ENCODE data around the gene TIMP1. TPM values are rescaled to one million over a fixed set of nuclear protein-coding genes. Genes with fewer than 3 reads are reported as not detected.

TIMP1 gene
- total RNA-seq, 2 experiments from 2014 or later, result not detected

GRCh38 chrX:47619486-47620302, 37.5 kb downstream of the TIMP1 start, which contains the start of gene SYN1:
SYN1 (minus strand) TSS chrX:47619857; CDS start chrX:47619728, 129 bp downstream.
- no peak within 1 kb of the TSS for H2AFZ ChIP-seq (ENCODE audit: low read length)
- intact Hi-C loops (cut with micrococcal nuclease; ENCODE audit: unreplicated experiment), result no loop called here

GRCh38 chrX:47620303-47620685, 38.1 kb downstream of the TIMP1 start:
- ChIA-PET POLR2A (no interaction called here), CTCF (ENCODE audit: unreplicated experiment) (no interaction called here)
- Histone ChIP-seq H2AFZ (ENCODE audit: low read length) (no peak overlapping the region), H3K4me1 (ENCODE audit: insufficient read depth, low read length, poor library complexity, severe bottlenecking) (no peaks in the 10 kb centered on the region), H3K79me2 (ENCODE audit: insufficient read depth, low read depth, low read length) (no peaks in the 10 kb centered on the region), H3K4me2 (ENCODE audit: low read length) (no peak overlapping the region), H3K36me3 (ENCODE audit: insufficient read depth, low read length) (no peaks in the 10 kb centered on the region), H3K4me3 (ENCODE audit: low read depth, low read length, poor library complexity, severe bottlenecking) (no peak overlapping the region), H3K9me3 (ENCODE audit: low read length) (no peaks in the 10 kb centered on the region), H4K20me1 (ENCODE audit: insufficient read depth, low read length) (no peaks in the 10 kb centered on the region), H3K27ac (ENCODE audit: low read depth, low read length, poor library complexity, severe bottlenecking) (no peak overlapping the region), H3K9me2 (ENCODE audit: insufficient read depth, low read length) (no peaks in the 10 kb centered on the region)
- no peak for TF ChIP-seq CTCF (conservative IDR thresholded peaks at IDR 0.05; ENCODE audit: low read length)
- TF ChIP-seq EZH2phosphoT487 (IDR thresholded peaks at IDR 0.05; ENCODE audit: borderline replicate concordance, low read depth, low read length), result no peak
- BruUV-seq (replicated peaks), result no TSS peak
- intact Hi-C loops (cut with micrococcal nuclease; ENCODE audit: unreplicated experiment), result no loop called here
- no peak for DNase-seq (ENCODE audit: low spot score)

More at GRCh38 chrX:47619486-47620302, 37.5 kb downstream of the TIMP1 start, which contains the start of gene SYN1:
- H4K20me1 ChIP-seq (ENCODE audit: insufficient read depth, low read length), result no peaks in the 10 kb centered on the region
- CTCF ChIA-PET (ENCODE audit: unreplicated experiment), result no interaction called here
- no peak within 1 kb of the TSS for H3K4me2 ChIP-seq (ENCODE audit: low read length)
- no peak for DNase-seq (ENCODE audit: low spot score)
- no peaks in the 10 kb centered on the region for H3K4me1 ChIP-seq (ENCODE audit: insufficient read depth, low read length, poor library complexity, severe bottlenecking)
- no peak for TF ChIP-seq EZH2phosphoT487 (IDR thresholded peaks at IDR 0.05; ENCODE audit: borderline replicate concordance, low read depth, low read length)
- no peak for TF ChIP-seq CTCF (conservative IDR thresholded peaks at IDR 0.05; ENCODE audit: low read length)
- H3K4me3 ChIP-seq (ENCODE audit: low read depth, low read length, poor library complexity, severe bottlenecking), result no peak within 1 kb of the TSS
- H3K9me2 ChIP-seq (ENCODE audit: insufficient read depth, low read length), result no peaks in the 10 kb centered on the region
- no TSS peak for BruUV-seq (replicated peaks)
- POLR2A ChIA-PET, result no interaction called here
- no peak within 1 kb of the TSS for H3K27ac ChIP-seq (ENCODE audit: low read depth, low read length, poor library complexity, severe bottlenecking)
- H3K9me3 ChIP-seq (ENCODE audit: low read length), result no peaks in the 10 kb centered on the region
- no peaks in the 10 kb centered on the region for H3K79me2 ChIP-seq (ENCODE audit: insufficient read depth, low read depth, low read length)
- no peaks in the 10 kb centered on the region for H3K36me3 ChIP-seq (ENCODE audit: insufficient read depth, low read length)

GRCh38 chrX:47621851-47622250, 39.6 kb downstream of the TIMP1 start:
- BruUV-seq (replicated peaks), result no TSS peak
- Histone ChIP-seq H3K79me2 (ENCODE audit: insufficient read depth, low read depth, low read length) (no peaks in the 10 kb centered on the region), H3K4me1 (ENCODE audit: insufficient read depth, low read length, poor library complexity, severe bottlenecking) (no peaks in the 10 kb centered on the region), H2AFZ (ENCODE audit: low read length) (no peak overlapping the region), H3K9me2 (ENCODE audit: insufficient read depth, low read length) (no peaks in the 10 kb centered on the region), H3K4me3 (ENCODE audit: low read depth, low read length, poor library complexity, severe bottlenecking) (no peak overlapping the region), H3K36me3 (ENCODE audit: insufficient read depth, low read length) (no peaks in the 10 kb centered on the region), H3K9me3 (ENCODE audit: low read length) (no peaks in the 10 kb centered on the region), H4K20me1 (ENCODE audit: insufficient read depth, low read length) (no peaks in the 10 kb centered on the region), H3K4me2 (ENCODE audit: low read length) (no peak overlapping the region), H3K27ac (ENCODE audit: low read depth, low read length, poor library complexity, severe bottlenecking) (no peak overlapping the region)
- no peak for DNase-seq (ENCODE audit: low spot score)
- intact Hi-C loops (cut with micrococcal nuclease; ENCODE audit: unreplicated experiment), result no loop called here
- CTCF ChIA-PET (ENCODE audit: unreplicated experiment), result no interaction called here
- TF ChIP-seq CTCF (conservative IDR thresholded peaks at IDR 0.05; ENCODE audit: low read length) (no peak), EZH2phosphoT487 (IDR thresholded peaks at IDR 0.05; ENCODE audit: borderline replicate concordance, low read depth, low read length) (no peak)
- POLR2A ChIA-PET, result no interaction called here
